ENCODE measurements around the gene ADAM8.
"Not testable (repeated sequence)": the region's sequence is repeated elsewhere in the genome, so short reads cannot be mapped to it uniquely, and the experiment has no call there.

ADAM8 gene

GRCh38 chr10:133229265-133230043 lies 47.2 kb downstream of the ADAM8 start:
- DNase-seq = no peak

DNA sequence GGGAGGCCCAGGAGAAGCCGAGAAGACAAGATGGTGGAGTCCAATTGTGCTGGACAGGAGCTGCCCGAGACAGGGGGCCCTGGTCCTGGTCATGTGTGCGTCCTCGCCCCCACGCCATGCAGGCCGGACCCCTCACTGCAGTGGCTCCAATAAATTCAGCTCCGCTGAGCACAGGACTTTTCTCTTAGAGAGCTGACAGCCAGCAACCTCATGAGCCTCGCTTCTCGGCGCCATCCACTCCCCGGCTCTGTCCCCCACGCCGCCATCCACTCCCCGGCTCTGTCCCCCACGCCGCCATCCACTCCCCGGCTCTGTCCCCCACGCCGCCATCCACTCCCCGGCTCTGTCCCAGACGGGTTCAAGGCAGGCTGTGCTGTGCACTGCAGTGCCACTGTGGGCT lies 49.4 kb downstream of the ADAM8 start:
- no peak for DNase-seq

DNA sequence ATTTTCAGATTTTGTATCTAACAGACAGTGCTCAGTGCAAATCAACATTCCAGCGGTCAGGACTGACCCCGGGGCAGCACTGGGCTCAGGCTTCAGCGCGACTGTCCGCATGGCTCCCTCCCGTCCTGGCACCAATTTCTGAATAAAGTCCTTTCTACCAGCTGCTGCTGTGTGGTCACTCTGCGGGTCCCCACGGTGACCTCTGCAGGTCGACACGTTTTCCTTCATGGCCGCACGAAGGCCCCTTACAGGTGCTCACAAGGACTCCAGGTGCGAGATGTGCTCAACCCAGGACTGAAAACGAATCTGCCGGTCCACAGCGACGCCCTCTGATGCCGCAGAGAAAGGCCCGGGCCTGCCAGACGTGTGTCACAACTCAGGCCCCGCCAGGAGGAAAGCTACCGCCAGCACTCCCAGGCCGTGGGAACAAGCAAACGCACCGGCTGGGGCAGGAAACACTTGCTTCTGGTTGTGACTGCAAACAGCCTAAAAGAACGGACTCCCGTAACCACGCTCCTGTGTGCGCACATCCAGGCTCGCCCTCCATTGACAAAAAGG lies 50.3 kb downstream of the ADAM8 start:
- DNase-seq = no peak

DNA sequence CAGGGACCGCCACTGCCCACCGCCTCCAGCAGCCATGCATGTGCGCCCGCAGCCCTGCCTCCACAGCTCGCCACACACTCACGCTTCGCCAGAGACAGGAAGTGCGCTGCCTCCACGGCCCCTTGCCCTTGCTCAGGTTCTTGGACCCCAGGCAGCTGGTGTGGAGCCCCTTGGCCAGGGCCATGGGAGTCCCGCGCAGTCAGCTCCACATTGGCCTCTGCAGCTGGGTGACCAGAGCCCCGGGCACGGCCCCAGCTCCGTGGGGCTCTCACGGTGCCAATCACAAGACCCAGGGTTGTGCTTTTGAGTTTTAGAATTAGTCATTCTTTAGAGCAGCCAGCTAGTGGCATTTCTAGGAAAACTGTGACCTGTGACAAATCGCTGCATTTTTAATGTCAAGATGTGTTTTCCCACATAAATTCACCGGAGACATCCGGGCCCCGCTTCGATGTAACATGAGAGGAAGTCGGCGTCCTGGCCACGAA lies 50.9 kb downstream of the ADAM8 start:
- no peak for DNase-seq

- no peak for DNase-seq
Measured at GRCh38 chr10:133224756-133225372, 51.8 kb downstream of the ADAM8 start.

DNA sequence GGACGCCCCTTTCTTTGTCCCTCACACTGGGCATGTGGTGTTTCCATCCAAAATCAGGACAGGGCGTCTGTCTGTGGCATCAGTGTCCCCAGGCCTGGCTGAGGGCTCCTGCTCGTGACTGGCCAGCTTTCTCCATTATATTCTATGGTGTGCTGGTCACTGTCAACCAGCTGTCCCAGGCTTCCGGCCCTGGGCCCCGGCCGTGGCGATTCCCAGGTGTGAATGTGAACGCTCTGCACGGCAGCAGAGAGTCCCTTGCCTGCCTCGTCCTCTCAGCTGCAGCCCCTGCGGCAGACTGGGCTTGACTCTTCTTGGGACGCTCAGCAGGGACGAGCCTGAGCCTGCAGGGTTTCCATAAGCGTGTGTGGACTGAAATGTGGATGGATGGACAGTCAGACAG lies 52.6 kb downstream of the ADAM8 start:
- DNase-seq = no peak

DNA sequence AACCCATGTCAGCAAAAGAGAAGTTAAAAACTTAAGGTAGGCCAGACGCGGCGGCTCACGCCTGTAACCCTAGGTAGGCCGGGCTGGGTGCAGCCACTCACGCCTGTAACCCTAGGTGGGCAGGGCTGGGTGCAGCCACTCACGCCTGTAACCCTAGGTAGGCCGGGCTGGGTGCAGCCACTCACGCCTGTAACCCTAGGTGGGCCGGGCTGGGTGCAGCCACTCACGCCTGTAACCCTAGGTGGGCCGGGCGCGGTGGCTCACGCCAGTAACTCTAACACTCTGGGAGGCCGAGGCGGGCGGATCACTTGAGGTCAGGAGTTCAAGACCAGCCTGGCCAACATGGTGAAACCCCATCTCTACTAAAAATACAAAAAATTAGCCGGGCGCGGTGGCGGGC lies 54.9 kb downstream of the ADAM8 start:
- not testable (repeated sequence) for DNase-seq

DNA sequence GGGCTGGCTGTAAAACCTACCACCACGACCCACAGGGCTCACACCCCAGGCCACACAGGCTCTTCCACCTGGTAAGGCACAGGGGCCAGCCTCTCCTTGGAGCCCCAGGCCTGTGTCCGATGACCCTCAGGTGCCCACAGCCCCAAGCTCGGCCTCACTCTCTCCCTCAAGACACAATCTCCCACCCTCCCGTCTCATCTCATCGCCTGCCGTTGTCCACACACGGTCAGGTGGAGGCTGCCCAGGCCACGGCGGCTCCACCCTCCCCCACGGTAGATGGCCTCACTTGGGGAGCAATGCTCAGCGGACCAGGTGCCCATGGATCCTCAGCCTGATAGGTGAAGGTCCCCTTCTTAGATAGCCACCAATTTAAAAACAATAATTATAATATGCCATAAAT lies 55.3 kb downstream of the ADAM8 start:
- no peak for DNase-seq

DNA sequence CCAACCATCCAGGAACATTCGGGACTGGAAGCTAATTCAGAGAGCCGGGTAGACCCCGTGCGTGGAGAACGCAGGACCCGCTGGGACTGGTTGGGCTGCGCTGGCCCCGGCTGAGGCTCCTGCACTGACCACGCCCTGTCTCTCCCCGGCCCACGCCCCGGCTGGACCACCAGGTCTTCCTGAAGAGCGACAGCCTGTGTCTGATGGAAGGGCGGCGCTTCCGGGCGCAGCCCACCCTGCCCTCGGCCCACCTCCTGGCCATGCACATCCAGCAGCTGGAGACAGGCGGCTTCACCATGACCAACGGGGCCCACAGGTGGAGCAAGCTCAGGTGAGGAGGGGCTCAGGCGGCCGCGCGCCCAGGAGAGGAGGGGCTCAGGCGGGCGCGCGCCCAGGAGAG lies 56.9 kb downstream of the ADAM8 start:
- DNase-seq = no peak

GRCh38 chr10:133218891-133219290 lies 57.8 kb downstream of the ADAM8 start:
- DNase-seq = no peak

GRCh38 chr10:133217800-133218589 lies 58.7 kb downstream of the ADAM8 start:
- no peak for DNase-seq

DNA sequence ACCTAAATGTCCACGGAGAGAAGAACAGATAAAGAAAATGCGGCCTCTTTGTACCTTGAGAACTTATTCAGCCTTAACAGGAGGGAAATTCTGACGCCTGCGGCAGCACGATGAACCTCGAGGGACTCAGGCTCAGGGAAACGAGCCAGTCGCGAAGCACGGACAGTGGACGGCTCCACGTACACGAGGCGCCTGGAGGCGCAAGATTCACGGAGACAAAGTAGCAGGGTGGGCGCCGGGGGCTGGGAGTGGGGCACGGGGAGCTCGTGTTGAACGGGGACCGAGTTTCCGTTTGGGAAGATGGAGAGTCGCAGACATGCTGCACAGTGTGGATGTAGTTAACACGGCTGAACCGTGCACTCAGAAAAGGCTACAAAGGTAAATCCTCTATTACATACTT lies 59.9 kb downstream of the ADAM8 start:
- no peak for DNase-seq

GRCh38 chr10:133215586-133215985 lies 61.1 kb downstream of the ADAM8 start:
- DNase-seq = no peak

DNA sequence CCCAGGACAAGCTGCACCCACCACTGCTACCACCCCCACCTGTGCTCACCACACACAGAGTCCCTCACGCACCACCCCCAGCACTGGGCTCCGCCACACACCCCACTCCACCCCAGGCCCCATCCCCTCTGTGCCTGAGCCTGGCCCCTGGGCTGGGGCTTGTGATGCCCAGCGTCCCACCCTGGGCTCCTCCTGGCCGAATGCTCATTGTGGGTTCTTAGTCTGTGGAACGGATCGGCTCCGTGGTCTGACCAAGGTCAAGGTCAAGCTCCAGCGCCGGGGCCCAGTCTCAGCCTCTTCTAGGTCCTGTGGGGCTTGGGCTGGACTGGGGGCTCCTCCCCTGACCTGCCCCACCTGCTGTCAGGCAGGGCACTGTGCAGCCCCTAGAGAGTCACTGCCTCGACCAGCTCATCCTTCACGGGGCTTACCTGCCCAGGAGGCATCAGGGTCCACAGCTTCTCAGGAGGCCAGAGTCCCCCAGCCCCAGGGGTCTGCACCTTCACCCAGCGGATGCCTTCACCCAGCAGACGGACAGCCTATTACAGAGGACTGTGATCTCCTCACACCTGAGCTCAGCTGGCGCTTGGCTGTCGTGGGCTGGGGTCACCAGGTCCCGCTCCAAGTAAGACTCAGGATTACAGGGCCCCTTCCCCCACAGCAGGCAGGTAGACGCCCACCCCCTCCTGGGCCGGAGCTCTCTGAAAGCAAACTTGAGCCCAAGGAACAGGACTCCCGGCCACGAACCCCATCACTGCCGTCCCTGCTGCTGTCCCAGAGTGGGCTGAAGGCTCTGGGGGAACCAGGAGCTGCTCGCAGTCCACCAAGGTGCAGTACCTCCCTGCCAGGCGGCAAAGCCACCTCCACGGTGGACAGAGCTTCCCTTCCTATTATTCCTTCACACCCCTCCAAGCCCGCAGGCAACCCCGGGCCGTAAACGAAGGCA lies 61.9 kb downstream of the ADAM8 start:
- no peak for DNase-seq

DNA sequence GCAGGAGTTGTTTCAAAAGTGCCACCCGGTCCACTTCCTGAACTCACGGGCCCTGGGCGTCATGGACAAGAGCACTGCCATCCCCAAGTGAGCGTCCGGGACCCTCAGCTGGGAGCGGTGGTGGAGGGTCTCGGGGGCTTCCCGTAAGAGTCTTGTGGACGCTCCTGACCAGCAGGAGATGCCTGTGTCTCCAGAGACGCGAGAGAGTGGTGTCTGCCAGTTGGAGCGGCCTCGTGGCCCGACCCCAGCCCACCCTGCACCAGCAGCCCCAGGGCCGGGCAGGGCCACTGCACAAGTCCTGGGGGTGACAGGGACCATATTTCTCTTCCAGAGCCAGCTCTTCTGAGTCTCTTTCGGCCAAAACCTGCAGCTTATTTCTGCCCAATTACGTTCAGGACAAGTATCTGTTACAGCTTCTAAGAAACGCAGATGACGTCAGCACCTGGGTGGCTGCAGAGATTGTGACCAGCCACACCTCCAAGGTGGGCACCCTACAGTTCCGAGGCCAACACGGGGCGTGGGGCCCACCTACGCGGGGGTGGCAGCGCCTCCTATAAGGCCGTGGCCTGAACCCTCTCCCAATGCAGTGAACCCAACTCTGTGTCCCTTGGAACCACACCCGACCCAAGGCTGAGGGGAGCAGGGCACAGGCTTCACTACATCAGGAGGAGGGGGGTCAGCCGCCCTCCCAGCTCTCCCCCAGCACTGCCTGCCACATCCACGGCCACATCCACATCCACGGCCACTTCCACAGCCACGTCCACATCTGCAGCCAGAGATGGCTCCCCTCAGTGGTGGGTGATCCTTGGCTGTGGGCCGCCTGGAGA lies 62.8 kb downstream of the ADAM8 start:
- no peak for DNase-seq

- DNase-seq = no peak
Measured at GRCh38 chr10:133212853-133213494, 63.7 kb downstream of the ADAM8 start.

Measured in activated CD4-positive, alpha-beta T cell treated with anti-CD3 and anti-CD28 coated beads for 4 hours (primary cell).